Activated CD4-positive, alpha-beta T cell treated with anti-CD3 and anti-CD28 coated beads for 1 hour (primary cell): ENCODE data around the gene MAP1LC3A.

Experiments
- DNase-seq: peaks from one replicate; pipeline ENCODE4 v3.0.0-alpha.2; 2020

The MAP1LC3A gene

GRCh38 chr20:34549929-34550305 lies 8.6 kb upstream of the MAP1LC3A start:
- no peak for DNase-seq

DNA sequence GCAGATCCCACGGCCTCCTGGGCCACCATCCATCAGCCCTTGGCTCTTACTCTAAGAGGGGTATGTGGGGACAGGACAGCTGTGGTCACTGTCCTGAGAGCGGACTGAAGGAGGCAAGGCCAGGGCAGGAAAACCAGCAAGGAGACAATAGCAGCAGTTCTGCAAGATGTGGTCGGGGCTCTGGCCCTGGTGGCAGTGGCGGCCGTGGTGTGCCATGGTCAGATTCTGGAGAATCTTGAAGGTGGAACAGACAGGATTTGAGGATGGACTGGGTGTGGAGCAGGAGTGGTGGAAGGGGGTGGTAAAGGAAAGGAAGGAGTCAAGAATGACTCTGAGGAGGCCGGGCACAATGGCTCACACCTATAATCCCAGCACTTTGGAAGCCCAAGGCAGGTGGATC lies 5.9 kb upstream of the MAP1LC3A start:
- no peak for DNase-seq

- DNase-seq = no peak
These were observed 5.1 kb upstream of the MAP1LC3A start for GRCh38 chr20:34553366-34553867.

GRCh38 chr20:34557936-34558319 lies 590 bp upstream of the MAP1LC3A start:
- DNase-seq = no peak

GRCh38 chr20:34559311-34560140 lies 1.0 kb downstream of the MAP1LC3A start:
- DNase-seq = no peak

DNA sequence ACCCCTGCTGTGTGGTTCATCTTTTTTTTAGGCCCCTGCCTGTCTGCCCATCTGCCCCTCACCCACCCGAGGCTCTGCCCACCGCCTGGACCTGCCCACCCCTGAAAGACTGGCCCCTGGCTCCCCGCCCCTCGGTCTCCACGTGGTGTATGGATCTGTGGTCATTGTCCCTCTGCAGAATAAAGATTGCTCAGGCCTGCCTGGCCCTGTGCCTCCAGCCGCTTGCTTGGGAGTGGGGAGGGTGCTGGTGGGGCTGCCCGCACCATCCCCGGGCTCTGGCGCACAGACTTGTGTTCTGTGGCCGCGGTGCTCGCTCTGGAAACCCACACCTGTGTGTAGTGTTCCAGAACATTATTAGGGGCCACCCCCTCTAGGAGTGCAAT lies 1.6 kb downstream of the MAP1LC3A start:
- no peak for DNase-seq

DNA sequence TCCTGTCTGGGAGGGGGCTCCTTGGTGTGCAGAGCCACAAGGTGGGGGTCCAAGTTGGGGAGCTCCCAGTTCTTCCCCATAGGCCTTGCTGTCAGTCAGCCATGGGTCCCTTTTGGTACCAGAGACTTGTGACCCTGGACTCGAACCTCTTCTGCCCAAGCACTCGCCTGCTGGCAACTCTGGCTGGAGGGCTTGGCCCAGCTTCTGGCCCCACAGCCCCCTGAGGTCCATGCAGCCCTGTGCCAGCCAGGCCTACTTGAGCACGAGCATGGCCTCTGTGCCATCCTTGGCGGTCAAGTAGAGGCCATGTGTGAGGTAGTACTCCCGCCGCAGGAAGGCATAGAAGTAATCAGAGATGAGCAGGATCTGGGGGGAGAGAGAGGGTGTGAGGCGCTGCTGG lies 2.1 kb downstream of the MAP1LC3A start:
- no peak for DNase-seq

- no peak for DNase-seq
These were observed 3.1 kb downstream of the MAP1LC3A start for GRCh38 chr20:34561661-34562060.

DNA sequence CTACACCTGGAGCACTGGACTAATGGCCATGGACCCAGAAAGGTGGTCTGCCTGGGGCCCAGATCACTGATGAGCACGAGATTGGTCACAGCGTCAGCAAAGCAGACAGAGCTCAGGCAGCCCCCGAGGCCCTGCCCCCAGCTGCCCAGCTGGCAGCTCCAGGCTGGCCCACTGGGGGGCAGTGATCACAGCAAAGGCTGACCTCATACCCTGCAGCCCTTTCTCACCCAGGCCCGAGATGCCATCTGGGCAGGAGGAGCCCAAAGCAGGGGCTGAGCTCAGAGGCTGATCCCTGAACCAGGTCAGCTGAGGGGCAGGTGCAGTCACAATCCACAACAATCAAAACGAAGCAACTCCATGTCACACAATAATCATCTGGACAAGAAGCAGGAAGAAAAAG lies 4.1 kb downstream of the MAP1LC3A start:
- no peak for DNase-seq

- DNase-seq = no peak
These were observed 6.3 kb downstream of the MAP1LC3A start for GRCh38 chr20:34564833-34565232.

- no peak for DNase-seq
These were observed 8.7 kb downstream of the MAP1LC3A start for GRCh38 chr20:34566978-34567891.

DNA sequence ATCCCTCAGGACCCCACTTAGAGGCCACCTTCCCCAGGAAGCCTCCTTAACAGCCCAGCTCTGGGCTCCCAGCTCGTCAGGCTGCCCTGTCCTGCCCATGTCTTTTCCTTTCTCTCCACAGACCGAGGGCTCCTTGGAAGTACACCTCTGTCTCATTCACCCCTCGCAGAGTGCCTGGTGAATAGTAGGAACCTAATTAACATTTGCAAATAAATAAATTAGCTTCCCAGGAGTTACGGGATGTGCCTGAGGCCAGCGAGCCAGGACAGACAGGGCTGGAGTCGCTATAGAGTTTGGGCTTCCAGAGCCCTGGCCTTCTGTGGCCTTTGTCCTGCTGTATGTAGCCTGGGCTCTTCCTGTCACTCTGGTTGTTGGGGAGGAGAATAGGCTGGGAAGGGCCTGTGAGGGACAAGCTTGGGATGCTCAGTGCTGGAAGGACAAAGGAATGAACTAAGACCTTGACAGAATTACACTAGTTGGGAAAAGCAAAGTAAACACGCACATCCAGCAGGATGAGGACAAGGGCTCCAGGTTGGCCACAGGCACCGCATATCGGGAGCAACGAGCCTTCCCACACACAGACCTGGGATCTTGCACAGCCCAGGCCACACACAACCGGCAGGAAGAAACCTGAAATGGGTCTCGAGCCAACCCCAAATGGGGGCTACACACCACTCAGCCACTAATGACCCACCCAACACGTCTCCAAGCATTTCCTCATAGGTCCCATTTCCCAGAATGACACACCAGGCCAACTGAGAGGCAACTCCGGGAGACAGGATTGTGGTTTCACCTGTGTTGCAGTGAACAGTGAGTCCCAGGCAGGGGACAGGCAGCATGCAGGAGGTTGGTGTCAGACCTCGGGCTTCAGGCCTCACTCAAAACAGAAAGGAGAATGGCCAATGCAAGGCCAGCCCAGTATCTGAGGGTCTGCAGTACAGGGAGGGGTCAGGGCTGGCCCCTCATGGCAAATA lies 9.7 kb downstream of the MAP1LC3A start:
- no peak for DNase-seq

DNA sequence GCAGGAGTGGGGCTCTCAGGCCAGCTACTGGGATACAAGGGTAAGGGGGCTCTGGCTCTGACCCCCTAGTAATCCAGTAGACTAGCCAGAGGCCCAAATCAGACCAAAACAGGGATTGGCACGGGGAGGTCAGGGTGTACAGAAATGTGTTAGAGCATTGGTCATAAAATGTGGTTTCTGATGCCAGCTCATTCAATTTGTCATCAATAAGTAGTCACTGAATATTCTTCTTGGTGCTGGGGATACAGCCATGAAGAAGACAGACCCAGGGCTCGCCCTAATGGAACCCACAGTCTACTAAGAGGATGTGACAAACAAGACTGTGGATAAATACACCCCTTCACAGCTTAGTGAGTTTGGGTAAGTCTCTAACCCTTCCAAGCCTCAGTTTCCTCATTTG lies 11.1 kb downstream of the MAP1LC3A start:
- DNase-seq = no peak

DNA sequence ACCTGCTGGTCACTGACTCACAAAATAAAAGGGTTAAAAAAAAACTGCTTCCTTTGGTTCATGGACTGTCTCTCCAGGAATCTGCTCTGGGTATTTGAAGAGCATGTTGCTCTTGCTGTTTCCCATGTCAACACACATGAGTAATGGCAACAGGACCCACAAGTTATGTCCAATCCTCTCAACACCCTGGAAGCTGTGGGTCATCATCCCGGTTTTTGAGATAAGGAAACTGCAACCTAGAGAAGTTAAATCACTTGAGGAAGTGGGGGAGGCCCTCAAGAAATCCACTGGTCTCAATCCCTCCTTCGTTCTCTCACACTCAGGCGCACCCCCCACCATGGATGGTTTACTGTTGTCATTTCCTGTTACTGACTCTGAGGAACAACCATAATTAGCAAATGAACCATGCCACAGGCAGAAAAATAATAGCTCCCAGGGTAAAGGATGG lies 12.4 kb downstream of the MAP1LC3A start:
- no peak for DNase-seq

DNA sequence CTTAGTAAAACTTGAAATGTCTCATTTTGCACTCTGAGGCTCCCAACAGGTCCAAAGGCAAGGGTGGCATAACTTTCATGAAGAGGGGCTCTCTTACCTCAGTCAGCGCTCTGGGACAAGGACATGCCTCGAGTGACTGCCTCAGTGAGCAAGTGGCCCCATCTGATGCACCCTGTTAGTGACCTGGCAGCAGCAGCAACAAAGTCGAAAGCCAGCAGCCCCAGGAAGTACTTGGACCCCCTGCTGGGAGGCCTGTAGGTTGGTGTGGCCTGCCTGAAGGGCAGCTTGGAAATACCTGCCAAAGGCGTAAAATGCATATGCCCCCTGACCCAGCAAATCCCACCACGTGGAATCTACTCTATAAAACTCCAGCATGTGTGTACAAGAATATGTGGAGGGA lies 13.2 kb downstream of the MAP1LC3A start:
- DNase-seq = no peak

- DNase-seq = no peak
These were observed 15.2 kb downstream of the MAP1LC3A start for GRCh38 chr20:34573541-34574300.

DNA sequence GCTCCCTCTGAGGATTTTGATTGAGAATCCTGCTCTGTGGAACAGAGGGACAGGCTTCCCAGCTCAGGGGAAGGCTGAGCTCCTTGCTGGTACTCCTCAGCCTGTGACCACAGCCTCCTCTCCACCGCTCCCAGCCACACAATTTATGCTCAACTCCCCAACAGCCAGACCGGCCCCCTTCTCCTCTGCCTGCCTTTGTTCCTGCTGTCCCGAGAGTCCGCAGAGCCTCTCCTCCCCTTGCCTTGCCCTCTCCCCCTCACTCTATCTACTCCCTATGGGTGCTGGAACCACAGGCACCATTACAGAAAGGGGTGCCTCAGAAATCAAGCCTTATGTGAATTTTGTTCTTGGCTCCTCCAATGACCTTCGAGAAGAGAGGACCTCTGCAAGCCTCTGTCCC lies 15.9 kb downstream of the MAP1LC3A start:
- no peak for DNase-seq

DNA sequence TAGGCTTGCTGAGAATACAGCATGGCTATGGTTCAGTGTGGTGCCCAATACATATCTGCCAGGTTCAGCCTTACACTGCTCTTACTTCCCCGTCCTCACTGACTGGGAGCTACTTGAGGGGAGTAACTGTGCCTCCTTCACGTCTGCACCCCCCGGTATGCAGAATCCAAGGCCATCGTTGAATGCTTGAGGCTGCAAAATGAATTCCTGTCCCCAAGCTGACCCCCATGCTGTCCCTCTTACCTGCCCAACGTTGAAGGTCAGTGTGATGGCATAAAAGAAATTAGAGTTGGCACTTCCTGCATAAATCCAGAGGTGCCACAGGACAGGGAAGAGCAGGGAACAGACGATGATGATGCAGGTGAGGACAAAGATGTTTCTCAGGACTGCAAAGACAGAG lies 16.3 kb downstream of the MAP1LC3A start:
- DNase-seq = no peak

- no peak for DNase-seq
These were observed 16.8 kb downstream of the MAP1LC3A start for GRCh38 chr20:34575271-34575670.

- no peak for DNase-seq
These were observed 17.2 kb downstream of the MAP1LC3A start for GRCh38 chr20:34575756-34576155.

DNA sequence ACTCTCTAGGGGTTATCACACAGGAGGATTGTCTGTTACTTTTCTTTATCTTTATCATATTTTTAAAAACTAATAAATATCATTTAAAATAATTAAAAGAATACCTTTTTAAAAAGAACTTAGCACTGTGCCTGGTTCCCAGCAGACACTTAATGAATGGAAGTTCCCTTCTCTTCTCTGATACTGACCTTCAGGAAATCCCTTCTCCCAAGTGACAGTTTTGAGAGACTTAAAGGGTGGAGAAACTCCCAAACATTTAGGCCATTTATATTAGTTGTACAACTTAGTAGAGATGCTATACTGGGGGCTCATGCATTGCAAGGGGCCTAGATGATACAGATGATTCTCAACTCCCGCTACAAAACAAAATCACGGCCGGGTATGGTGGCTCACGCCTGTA lies 18.5 kb downstream of the MAP1LC3A start:
- DNase-seq = no peak

- DNase-seq = no peak
These were observed 19.5 kb downstream of the MAP1LC3A start for GRCh38 chr20:34578025-34578424.
